HPDE6-E6E7 (cell line): ENCODE measurements around the gene ATP8B3.

Experiments used
- DNase-seq: peaks from one replicate; pipeline ENCODE4 v3.0.0; 2011; ENCODE audit warnings: missing footprints; ENCODE audit errors: extremely low spot score

ATP8B3 gene

GRCh38 chr19:1811942-1812425, at the start of gene ATP8B3:
TSS of gene ATP8B3 (minus strand) at chr19:1812276. CDS start at chr19:1811736, 540 bp downstream.
- DNase-seq, result peak; percentile 23

GRCh38 chr19:1861599-1862031, 49.5 kb upstream of the ATP8B3 start:
- no peak for DNase-seq

GRCh38 chr19:1860821-1861598, 48.9 kb upstream of the ATP8B3 start:
- no peak for DNase-seq

GRCh38 chr19:1860042-1860775, 48.1 kb upstream of the ATP8B3 start:
- DNase-seq, result no peak

GRCh38 chr19:1859331-1859781, 47.3 kb upstream of the ATP8B3 start:
- DNase-seq, result no peak

GRCh38 chr19:1858412-1859081, 46.5 kb upstream of the ATP8B3 start:
- no peak for DNase-seq

GRCh38 chr19:1857648-1858326, 45.7 kb upstream of the ATP8B3 start:
- no peak for DNase-seq

- peak; percentile 84 for DNase-seq
Observed at GRCh38 chr19:1856698-1857603, 44.9 kb upstream of the ATP8B3 start.

- no peak for DNase-seq
Observed at GRCh38 chr19:1856345-1856697, 44.2 kb upstream of the ATP8B3 start.

GRCh38 chr19:1855828-1856255, 43.8 kb upstream of the ATP8B3 start:
- no peak for DNase-seq

- DNase-seq, result peak; percentile 89
Observed at GRCh38 chr19:1855040-1855827, 43.2 kb upstream of the ATP8B3 start.

- no peak for DNase-seq
Observed at GRCh38 chr19:1854542-1855039, 42.5 kb upstream of the ATP8B3 start.

- no peak for DNase-seq
Observed at GRCh38 chr19:1854039-1854541, 42.0 kb upstream of the ATP8B3 start.

GRCh38 chr19:1853295-1854038, 41.4 kb upstream of the ATP8B3 start:
- peak; percentile 73 for DNase-seq

GRCh38 chr19:1852581-1853128, 40.6 kb upstream of the ATP8B3 start:
- DNase-seq, result no peak

GRCh38 chr19:1851654-1852580, 39.8 kb upstream of the ATP8B3 start:
- no peak for DNase-seq
